Measurements from ENCODE around the gene ST7. TPM values are rescaled to one million over a fixed set of nuclear protein-coding genes. Genes with fewer than 3 reads are reported as not detected.

ST7 gene
- total RNA-seq, 4 donors from 2014 or later = 23.7 to 29.5 (median 25.5) TPM

DNA sequence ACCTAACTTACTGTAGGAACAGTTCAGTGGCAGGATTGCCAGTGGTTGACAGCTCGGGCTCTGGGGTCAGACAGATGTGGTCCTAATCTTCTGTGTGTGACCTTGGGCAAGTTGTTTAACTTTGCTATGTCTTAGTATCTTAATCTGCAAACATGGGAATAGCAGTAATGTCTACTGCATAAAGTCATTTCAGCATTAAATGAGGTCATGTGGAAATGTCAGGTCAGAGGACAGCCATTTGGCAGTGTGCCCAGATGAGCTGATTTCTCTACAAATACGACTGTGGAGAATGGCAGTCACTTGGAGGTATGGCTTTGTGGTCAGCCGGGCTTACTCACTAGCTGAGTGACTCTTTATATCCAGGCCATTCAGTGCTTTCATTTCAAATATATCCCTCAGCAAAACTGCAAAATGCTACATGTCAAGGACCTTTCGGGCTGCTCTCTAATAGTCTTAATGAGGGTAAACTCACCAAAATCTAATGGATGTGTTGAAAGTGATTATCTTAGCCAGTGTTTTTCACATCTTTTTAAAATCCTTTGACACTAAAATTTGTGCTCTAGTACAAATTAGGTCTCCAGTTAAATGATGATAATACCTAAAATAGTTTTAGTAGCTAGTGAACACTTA is 171.4 kb downstream of the ST7 start:
- TF ChIP-seq, protein P1, sequence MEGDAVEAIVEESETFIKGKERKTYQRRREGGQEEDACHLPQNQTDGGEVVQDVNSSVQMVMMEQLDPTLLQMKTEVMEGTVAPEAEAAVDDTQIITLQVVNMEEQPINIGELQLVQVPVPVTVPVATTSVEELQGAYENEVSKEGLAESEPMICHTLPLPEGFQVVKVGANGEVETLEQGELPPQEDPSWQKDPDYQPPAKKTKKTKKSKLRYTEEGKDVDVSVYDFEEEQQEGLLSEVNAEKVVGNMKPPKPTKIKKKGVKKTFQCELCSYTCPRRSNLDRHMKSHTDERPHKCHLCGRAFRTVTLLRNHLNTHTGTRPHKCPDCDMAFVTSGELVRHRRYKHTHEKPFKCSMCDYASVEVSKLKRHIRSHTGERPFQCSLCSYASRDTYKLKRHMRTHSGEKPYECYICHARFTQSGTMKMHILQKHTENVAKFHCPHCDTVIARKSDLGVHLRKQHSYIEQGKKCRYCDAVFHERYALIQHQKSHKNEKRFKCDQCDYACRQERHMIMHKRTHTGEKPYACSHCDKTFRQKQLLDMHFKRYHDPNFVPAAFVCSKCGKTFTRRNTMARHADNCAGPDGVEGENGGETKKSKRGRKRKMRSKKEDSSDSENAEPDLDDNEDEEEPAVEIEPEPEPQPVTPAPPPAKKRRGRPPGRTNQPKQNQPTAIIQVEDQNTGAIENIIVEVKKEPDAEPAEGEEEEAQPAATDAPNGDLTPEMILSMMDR (IDR thresholded peaks at IDR 0.05) = no peak
- DNase-seq (ENCODE audit: low spot score) (peak; percentile 61), ATAC-seq (ENCODE audit: low FRiP score) (peak; percentile 56)

DNA sequence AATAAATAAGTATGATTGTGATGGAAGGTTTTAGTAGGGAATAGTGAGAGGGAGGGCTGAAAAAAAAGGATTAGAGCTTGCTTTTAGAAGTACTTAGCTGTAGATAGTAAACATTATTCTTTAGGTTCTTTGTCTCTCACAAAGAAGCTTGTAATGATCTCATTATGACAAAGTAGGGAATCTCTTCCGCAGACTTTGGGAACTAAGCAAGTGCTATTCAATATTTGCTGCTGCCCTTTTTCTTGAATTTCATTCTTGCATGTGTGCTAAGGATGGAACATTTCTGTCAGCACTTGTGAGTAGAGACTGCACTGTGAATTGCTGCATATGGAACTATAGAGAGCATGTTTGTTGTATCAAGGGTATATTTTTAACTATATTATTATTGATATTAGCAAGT is 173.4 kb downstream of the ST7 start:
- no peak for DNase-seq (ENCODE audit: low spot score)
- no peak for ATAC-seq (ENCODE audit: low FRiP score)
- TF ChIP-seq, protein P1 (IDR thresholded peaks at IDR 0.05) = no peak

DNA sequence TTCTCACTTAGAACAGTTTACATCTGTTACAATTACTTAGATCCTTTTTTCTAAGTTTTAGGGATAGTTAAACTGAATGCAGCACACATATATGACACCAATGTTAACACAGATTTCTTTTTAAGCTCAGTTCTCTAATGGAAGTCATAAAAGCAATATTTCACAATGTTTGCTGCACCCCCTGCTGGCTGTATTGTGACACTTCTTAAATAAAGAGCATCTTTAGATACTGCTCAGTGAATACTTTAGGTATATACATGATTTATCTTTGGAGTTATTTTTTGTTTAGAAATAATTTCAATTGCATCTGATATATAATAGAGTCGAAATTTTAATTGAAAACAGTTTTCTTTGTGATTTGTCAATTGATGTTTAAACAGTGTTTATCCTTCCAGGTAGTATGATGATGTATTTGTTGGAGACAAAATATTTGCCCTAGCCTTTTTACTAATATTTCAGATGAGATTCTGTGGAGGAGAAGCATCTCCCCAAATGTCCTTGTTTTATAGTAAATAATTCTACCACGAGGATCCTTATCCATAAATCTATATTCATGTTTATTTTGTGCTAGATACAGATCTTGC is 174.4 kb downstream of the ST7 start:
- TF ChIP-seq, protein P1 (IDR thresholded peaks at IDR 0.05) = peak in 1 of 3 donors; percentile 40
- peak; percentile 29 for DNase-seq (ENCODE audit: low spot score)
- ATAC-seq (ENCODE audit: low FRiP score) = no peak

DNA sequence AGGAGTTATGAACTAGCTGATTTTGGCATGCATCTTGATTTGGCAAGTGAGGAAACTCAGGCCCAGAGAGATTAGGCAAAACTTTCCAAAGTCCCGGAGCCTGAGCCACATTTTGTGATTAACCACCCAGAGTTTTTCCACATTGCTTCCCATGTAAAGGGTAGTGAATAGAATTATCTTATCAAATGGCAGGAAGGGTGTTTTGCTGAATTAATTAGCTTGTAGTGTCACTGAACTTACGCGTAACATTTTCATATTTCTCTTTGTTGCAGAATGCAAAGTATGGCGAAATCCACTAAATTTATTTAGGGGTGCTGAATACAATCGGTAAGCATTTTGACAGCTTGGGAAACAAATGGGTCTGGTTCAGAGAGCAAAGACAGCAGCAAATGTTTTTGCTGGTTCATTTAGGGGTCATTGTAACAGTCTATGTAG is 176.2 kb downstream of the ST7 start:
- peak; percentile 33 for ATAC-seq (ENCODE audit: low FRiP score)
- DNase-seq (ENCODE audit: low spot score) = no peak
- TF ChIP-seq, protein P1 (IDR thresholded peaks at IDR 0.05) = no peak

DNA sequence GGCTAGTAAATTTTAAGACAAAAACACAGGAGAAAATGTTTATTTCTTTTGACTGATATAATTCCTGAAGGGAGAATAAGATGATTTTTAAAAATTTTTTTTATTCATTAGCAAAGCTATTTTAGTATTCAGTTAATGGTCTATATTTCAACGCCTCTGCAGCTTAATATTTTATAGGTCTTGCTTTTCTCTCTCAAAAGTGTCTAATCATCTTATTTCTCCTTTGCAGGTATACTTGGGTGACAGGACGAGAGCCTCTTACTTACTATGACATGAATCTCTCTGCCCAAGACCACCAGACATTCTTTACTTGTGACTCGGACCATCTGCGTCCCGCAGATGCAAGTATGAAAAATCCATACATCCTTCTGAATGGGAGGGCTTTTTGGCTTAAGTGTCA is 177.0 kb downstream of the ST7 start:
- DNase-seq (ENCODE audit: low spot score) (no peak), ATAC-seq (ENCODE audit: low FRiP score) (no peak)
- TF ChIP-seq, protein P1 (IDR thresholded peaks at IDR 0.05) = no peak

DNA sequence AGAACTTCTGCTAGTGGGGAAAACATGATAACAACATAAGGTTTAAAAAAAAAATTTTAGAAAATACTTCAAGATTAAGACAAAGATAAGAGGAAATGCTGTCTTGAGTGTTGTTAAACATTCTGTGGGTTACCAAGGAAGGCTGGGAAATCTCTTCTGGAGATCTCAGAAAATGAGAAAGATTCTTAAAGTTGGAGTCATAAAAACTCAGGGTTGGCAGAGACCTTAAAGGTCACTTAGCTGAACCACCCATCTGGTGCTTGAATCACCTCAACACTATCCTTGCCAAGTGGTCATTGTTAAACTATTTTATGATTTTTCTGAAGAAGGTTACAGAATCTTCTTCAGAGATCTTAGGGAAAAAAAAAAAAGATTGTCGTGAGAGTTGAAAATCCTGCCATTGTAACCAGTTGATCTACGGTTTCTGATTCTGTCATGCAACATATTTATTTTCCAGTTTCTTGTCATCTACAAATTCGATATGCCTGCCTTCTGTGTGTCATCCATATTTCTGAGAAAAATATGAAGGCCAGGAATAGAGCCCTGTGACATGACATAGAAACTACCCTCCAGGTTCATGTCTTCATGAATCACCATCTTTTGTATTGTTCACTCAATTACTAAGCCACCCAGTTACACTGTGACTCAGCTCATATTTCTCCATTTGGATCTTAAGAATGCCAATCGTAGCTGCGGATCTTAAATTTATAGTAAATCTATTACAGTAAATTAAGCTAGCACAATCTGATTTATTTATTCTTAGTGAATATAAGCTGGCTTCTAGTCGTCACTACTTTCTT is 179.2 kb downstream of the ST7 start:
- TF ChIP-seq, protein P1 (IDR thresholded peaks at IDR 0.05) = no peak
- peak; percentile 54 for ATAC-seq (ENCODE audit: low FRiP score)

More for the DNA sequence above, 179.2 kb downstream of the ST7 start:
- no peak for DNase-seq (ENCODE audit: low spot score)

Data from omental fat pad (tissue), 4 donors.